HG03558 (cell line): ENCODE results near the gene NEUROD4.
"Not testable (repeated sequence)": the region's sequence is repeated elsewhere in the genome, so short reads cannot be mapped to it uniquely, and the experiment has no call there.

Experiments used
- ATAC-seq: cut with Tn5 transposase; IDR thresholded peaks from one replicate; pipeline ENCODE4 v1.9.1; 2021; ENCODE audit warnings: moderate number of reproducible peaks; ENCODE audit not compliant: unreplicated experiment; ENCODE audit errors: extremely low read depth

Gene NEUROD4

GRCh38 chr12:55019784-55020183 lies at the start of gene NEUROD4:
Gene NEUROD4 (plus strand): TSS chr12:55019974. CDS start chr12:55026440, 6,466 bp downstream.
- ATAC-seq, result no peak

DNA sequence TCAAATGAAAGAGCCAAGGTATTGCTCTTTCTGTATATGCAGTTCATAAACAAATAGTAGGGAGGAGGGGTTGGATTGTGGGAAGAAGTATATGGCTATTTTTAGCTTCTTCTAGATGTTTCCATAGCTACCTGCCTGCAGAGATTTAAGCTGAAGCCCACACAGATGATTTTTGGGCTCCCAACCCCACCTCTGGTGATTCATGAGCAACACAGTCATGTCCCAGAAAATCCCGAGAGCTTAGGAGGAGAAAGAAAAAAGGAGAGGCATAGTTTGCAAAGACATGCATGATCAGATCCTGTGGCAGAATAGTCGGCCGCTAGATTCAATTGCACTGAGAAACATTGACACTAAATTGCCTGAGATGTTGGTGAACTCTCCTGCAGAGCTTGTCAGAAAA lies 49.0 kb upstream of the NEUROD4 start:
- no peak for ATAC-seq

- ATAC-seq, result no peak
These were observed 46.2 kb upstream of the NEUROD4 start for GRCh38 chr12:54973556-54973955.

DNA sequence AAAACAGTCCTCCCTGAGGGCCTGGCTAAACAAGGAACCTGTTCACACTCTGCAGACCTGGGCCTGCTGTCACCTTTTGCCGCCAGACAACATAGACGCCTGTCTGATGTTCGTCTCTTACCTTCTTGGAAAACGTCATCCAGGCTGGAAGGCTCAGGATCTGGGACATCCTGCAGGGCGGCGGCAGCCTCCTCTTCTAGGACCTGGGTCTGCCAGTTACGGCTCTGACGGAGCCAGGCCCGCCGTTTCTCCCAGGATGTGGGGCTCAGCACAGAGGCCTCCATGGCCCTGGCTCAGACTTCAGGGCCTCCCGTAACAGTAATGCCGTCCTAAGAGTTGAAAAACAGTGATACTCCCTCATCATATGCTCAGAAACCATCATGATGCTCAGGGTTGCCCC lies 45.5 kb upstream of the NEUROD4 start:
- ATAC-seq, result no peak

DNA sequence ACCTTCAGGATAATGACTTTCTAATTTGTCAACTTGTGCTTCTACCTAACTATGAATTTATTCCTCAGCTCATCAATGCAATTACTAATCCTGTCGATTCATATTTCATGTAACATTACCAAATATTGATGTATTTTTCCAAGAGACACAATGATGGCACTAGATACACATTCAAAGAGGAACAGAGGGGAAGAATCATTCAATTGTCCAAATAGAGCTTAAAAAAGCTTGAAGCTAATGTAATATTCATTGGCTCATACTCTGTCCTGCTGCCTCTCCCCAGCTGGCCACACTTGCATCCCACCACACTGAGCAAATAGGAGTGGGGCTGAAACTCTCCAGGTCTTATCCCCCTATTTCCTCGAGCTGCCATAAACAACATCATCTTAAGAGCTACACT lies 44.5 kb upstream of the NEUROD4 start:
- no peak for ATAC-seq

GRCh38 chr12:54975875-54976274 lies 43.9 kb upstream of the NEUROD4 start:
- no peak for ATAC-seq

- ATAC-seq, result no peak
These were observed 42.6 kb upstream of the NEUROD4 start for GRCh38 chr12:54977155-54977554.

GRCh38 chr12:54977857-54978256 lies 41.9 kb upstream of the NEUROD4 start:
- ATAC-seq, result no peak

DNA sequence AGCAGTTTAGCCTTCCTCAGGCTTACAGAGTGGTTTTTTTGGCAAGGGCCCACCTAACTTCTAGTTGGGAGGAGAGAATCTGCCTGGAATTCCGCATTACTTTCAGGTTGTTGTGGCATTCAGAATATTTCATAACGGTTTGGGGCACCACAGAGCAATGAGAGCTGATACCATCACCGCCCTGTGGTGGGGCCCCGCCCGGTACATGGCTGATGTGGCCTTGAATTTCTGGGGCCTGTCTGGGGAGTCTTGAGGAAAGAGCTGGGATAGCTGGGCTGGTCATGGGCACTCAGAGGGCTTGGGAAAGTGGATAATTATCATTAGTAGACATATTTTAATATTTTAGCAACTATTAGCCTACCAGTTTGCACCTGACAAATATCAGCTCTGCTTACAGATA lies 39.4 kb upstream of the NEUROD4 start:
- ATAC-seq, result no peak

GRCh38 chr12:54981796-54982195 lies 38.0 kb upstream of the NEUROD4 start:
- ATAC-seq, result no peak

DNA sequence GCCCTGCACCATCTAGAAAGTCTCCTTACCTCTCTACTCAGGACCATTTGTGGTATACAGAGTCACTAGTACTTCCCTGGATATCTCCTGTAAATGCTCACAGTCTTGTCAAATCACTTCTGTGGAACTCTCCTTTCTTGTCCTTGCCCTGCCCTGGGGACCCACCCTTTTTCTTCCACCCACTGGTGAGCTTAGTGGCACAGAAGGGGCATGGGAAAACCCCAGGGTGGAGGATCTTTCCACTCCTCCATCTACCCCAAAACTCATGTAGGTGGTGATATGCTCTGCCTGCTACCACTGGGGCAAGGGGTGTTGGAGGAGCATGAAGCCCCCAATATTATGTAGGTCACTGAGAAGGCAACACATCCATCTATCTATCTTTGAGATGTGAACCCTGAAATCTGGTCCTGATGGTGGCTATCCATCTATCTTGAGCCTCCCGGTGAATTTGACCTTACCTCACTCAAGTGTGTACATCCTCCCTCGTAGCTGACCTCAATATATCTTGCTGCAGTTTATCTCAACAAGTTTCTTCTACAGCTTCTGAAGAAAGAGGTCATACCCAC lies 36.2 kb upstream of the NEUROD4 start:
- no peak for ATAC-seq

- peak; percentile 91 for ATAC-seq
These were observed 35.0 kb upstream of the NEUROD4 start, which contains the start of gene TESPA1 for GRCh38 chr12:54984658-54985376. Gene TESPA1 (minus strand): TSS chr12:54984762. CDS start chr12:54974562, 10,200 bp downstream.

DNA sequence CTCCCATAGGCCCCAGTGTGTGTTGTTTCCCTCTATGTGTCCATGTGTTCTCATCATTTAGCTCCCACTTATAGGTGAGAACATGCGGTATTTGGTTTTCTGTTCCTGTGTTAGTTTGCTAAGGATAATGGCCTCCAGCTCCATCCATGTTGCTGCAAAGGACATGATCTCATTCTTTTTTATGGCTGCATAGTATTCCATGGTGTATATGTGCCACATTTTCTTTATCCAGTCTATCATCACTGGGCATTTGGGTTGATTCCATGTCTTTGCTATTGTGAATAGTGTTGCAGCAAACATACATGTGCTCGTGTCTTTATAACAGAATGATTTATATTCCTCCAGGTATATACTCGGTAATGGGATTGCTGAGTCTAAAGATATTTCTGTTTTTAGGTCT lies 33.0 kb upstream of the NEUROD4 start:
- ATAC-seq, result not testable (repeated sequence)

DNA sequence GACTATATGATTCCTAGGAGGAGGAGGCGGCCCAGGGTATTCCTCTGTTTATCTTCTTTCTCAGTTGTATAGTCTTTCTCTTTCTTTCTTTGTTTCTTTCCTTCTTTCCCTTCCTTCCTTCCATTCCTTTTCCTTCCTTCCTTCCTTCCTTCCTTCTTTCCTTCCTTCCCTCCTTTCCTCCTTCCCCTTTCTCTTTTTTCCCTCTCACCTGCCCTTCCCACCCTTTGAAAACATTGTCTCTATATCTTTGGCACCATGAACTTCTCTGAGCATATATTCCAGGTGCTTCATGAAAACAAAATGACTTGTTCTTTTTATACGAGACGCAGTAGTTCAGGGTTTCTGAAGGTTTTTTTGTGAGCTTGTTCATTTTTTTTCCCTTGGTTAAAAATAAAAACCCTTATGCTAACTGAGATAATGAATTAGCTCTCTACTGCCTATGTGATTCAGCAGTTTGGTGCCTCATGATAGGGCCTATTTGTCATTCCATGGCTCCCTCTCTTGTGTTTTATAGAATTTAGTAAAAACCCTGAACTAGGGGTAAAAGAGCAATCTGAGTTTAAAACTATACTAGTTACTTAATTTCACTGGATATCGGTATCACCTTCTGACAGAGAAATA lies 32.1 kb upstream of the NEUROD4 start:
- ATAC-seq, result no peak

- ATAC-seq, result no peak
These were observed 31.2 kb upstream of the NEUROD4 start for GRCh38 chr12:54988402-54989054.

DNA sequence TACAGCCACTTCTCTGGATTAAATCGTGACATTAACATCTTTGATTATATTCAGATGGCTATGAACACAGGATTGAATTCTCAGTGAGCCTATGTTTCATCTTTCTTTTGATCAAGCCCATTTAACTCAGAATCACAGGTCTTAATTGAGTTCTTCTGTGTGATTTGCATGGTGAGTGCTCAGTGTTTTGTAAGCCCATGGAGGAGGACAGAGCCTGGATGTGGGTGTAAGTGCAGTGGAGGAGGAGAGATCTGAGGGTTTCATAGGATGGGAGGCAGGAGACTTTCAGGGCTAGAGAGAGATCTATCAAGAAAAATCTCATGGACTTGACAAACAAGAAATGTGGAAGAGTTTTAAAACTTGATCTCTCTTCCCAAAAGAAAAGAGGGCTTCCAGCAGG lies 29.9 kb upstream of the NEUROD4 start:
- ATAC-seq, result no peak

DNA sequence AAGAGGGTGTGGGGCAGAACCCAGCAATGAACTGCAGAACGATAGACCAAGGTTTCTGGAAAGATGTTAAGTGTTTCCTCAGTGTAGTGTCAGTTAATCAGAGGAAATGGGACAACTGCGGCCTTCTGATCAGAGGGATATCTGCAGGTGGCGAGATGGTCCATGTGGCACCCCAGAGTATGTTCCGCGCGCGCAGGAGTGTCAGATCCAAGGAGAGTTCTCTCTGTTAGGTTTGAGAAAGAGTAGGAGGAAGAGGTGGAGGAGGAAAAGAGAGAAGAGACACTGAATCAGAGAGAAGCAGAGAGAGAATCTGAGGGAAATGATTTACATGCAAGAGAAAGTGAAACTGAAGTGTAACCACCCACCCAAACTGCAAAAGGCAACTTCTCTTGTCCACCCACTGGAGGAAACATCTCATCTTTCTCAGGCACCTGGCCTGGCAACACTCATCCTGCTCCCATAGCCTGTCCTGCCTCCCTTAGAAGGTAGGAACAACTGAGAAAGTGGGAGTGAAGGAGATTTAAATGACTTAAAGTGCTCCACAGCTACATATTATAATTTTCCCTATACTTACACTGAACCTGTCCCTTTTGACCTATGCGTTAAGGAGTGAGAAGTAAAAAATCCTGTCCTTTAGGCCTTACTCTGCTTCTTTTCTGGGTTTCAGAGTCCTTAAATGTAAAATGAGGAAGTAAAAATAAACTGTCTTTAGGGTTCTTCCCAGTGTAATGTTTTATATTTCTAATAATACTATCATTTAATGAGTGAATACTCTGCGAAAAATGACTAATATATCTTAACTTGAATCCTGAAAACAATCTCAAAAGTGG lies 28.4 kb upstream of the NEUROD4 start:
- ATAC-seq, result peak; percentile 51

DNA sequence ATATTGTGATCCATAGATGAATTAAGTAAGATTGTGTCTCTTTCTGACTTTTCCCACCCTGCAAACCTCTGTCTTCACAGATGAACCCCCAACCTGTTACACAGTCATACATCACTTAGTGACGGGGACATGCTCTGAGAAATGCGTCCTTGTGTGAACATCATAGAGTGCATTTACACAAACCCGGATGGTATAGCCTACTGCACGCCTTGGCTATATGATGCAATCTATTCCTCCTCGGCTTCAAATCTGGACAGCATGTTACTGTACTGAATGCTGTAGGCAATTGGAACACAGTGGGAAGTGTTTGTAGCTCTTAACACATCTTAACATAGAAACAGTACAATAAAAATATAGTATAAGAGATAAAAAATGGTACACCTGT lies 27.8 kb upstream of the NEUROD4 start:
- ATAC-seq, result no peak

- ATAC-seq, result no peak
These were observed 26.5 kb upstream of the NEUROD4 start for GRCh38 chr12:54993181-54993835.

DNA sequence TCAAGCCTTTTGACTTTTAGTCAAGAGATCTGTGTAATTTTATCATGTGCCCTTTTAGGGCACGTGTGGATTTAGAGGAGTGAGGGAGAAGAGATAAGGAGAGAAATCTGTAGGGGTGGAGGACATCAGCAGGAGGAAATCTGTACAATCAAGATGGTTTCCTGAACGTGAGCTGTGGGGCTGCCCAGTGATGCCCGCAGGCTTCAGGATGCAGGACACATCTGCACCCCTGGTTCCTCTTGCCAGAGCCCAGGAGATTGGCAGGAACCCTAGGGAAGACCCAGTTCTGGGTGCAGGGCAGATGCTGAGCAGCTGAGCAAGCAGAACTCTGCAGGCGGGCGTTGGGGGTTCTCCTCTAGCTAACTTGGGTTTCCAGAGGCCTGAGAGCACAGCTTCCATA lies 23.6 kb upstream of the NEUROD4 start:
- no peak for ATAC-seq
